ENCODE measurements around the gene SDF4.
"Not testable (repeated sequence)": the region's sequence is repeated elsewhere in the genome, so short reads cannot be mapped to it uniquely, and the experiment has no call there.

SDF4 gene

DNA sequence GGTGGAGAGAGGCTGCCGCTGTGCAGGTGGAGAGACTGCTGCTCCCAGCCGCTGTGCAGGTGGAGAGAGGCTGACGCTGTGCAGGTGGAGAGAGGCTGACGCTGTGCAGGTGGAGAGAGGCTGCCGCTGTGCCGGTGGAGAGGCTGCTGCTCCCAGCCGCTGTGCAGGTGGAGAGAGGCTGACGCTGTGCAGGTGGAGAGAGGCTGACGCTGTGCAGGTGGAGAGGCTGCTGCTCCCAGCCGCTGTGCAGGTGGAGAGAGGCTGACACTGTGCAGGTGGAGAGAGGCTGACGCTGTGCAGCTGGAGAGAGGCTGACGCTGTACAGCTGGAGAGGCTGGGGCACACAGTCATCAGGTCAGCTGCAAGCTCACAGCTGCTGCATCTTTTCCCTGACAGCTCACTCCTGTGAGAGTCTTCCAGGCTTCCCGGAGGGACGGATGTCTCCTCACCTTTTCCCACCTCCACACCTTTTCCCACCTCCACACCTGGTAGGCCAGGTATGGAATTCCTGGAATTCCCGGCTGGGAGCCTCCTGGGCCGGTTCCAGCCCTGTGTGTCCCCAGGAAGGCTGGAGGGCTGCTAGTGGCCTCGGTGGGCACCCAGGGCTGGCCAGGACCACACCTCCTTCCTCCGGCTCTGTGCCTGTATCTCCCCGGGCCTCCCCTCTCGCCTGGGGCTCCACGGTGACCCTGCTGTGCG lies 55.6 kb downstream of the SDF4 start:
- not testable (repeated sequence) for H3K36me3 Mint-ChIP-seq (ENCODE audit: low read depth); DNase-seq (ENCODE audit: low spot score); H3K4me3 Mint-ChIP-seq; H3K9me3 Mint-ChIP-seq; H3K4me1 Mint-ChIP-seq (ENCODE audit: low read depth); H3K27ac Mint-ChIP-seq
- H3K27me3 Mint-ChIP-seq (ENCODE audit: low read depth), result peaks cover 13% of the 10 kb centered on the region

DNA sequence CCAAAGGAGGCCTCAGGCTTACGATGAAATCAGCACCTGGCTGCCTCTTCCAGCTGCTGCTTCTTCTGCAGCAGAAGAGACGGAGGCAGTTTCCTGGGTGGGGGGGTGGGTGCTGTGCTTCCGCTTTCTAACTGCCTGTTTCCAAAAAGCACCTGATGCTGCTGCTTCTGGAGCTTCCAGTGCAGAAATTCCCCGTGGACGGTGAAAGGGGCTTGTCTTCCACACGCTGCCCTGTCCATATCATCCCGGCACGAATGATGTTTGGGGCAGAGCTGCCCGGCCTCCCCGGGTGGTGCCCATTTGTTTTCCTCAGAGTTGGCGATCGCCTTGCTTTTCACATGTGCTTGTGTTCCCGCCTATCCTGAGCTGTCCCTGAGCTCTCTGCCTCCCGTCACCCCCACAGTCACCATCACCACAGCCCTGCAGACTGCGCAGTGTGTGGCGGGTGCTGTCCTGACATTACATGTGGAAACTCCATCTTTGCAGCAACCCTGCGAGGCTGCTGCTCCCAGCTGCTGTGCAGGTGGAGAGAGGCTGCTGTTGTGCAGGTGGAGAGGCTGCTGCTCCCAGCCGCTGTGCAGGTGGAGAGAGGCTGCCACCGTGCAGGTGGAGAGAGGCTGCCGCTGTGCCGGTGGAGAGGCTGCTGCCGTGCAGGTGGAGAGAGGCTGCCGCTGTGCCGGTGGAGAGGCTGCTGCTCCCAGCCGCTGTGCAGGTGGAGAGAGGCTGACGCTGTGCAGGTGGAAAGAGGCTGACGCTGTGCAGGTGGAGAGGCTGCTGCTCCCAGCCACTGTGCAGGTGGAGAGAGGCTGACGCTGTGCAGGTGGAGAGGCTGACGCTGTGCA lies 56.4 kb downstream of the SDF4 start:
- Mint-ChIP-seq H3K36me3 (ENCODE audit: low read depth) (no peaks in the 10 kb centered on the region), H3K9me3 (no peaks in the 10 kb centered on the region), H3K27ac (no peak overlapping the region), H3K4me1 (ENCODE audit: low read depth) (no peaks in the 10 kb centered on the region), H3K4me3 (no peak overlapping the region), H3K27me3 (ENCODE audit: low read depth) (peaks cover 13% of the 10 kb centered on the region)
- DNase-seq (ENCODE audit: low spot score), result no peak

DNA sequence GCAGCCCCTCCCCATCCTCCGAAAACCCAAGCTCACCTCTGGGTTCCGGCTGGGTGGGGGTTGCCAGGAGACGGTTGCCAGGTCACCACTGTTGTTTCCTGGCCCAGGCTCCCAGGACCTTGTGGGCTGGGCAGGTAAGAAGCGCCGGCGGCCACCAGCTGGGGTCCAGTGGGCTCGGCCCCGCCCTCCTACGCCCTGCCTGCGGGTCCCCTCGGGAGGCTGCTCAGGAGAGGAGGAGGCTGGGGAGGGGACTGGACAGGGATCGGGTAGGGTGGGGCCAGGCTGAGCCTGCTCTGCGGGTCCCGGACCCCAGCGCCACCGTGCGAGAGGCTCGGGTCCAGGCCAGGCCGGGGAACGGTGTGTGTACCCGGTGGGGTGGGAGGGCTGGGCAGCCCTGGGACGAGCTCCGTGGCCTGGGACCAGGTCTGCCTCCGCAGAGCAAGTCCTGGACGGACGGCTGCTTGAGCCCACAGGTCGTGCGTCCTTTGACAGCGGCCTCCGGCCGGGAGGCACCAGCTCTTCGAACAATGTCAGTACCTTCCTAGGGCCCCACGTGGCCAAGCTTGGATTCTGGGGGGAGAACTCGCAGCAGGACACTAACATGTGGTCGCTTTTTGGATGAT lies 57.9 kb downstream of the SDF4 start, which contains the start of gene TTLL10:
Gene TTLL10 (plus strand): TSS at position 88 of the 623 bp plus-strand sequence. CDS start 5,336 bp downstream, outside the sequence.
- no peak within 1 kb of the TSS for H3K27ac Mint-ChIP-seq
- peaks cover 16% of the 10 kb centered on the region for H3K27me3 Mint-ChIP-seq (ENCODE audit: low read depth)
- no peaks in the 10 kb centered on the region for H3K36me3 Mint-ChIP-seq (ENCODE audit: low read depth)
- no peaks in the 10 kb centered on the region for H3K9me3 Mint-ChIP-seq
- no peak within 1 kb of the TSS for H3K4me3 Mint-ChIP-seq
- H3K4me1 Mint-ChIP-seq (ENCODE audit: low read depth), result peaks cover 4% of the 10 kb centered on the region
- no peak for DNase-seq (ENCODE audit: low spot score)

DNA sequence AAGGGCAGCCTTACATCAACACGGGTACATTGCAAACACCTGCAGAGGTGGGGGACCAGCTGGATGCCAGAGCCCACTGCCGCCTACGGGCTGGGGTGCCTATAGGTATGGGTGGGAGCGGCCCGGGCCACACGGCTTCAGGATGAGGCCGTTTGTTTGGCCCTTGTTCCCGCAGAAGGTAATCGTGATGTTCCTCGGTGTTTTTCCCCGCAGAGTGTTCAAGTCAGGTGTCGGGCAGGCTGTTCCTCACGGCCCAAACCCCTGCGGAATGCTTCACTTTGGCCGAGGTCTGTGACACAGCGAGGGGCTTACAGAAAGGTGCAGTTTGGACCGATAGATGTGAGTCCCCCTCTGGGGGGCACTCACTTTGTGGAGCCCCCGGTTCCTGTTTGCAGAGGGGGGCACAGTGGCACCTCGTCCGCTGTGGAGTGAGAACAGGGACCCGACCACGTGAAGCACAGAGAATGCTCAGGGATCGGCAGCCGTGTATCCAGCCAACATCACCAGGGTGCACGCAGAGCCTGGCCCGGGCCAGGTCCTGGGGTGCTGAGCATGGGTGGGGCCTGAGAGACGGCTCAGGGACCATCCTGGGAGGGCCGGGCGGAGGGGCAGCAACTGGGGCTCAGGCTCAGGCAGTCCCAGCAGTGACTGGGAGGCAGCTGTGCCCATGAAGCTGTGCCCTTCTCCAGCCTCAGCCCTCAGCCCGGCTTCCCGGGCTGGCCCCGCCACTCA lies 58.6 kb downstream of the SDF4 start:
- H3K27me3 Mint-ChIP-seq (ENCODE audit: low read depth), result peaks cover 16% of the 10 kb centered on the region
- H3K27ac Mint-ChIP-seq, result no peak overlapping the region
- H3K4me1 Mint-ChIP-seq (ENCODE audit: low read depth), result peaks cover 4% of the 10 kb centered on the region
- no peaks in the 10 kb centered on the region for H3K9me3 Mint-ChIP-seq
- no peak overlapping the region for H3K4me3 Mint-ChIP-seq
- no peaks in the 10 kb centered on the region for H3K36me3 Mint-ChIP-seq (ENCODE audit: low read depth)
- DNase-seq (ENCODE audit: low spot score), result no peak

DNA sequence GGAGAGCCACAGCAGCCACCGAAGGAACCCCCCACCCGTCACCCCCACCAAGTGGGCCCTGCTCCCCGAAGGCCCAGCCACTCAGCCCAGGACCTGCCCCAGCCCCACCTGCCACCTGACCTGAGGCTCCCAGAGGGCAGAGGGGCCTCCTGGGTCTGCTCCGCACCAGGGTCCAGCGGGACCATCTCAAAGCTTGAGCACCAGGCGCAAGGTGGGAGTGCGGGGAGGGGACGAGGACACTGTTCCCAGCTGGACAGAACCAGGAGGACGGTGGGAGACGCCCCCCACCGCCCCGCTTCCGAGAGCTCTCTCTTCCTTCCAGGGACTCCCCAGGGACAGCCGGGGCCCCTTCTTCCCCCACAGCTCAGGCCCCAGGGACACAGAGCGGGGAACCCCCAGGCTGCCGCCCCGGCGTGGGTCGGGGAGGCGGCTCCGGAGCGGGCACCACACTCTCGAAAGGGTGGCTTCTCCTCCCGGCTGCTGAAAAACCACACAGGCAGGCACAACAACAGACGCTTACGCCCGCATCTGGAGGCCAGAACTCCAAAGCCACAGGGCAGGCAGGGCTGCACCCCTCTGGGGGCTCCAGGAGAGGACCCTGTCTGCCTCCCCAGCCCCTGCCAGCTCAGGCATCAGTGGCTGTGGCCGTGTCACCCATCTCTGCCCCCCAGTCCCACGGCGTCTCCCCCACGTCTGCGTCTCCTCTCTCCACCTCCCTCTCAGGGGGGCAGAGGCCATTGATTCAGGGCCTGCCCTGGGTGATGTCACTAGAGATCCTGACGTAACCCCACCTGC lies 60.1 kb downstream of the SDF4 start:
- H3K27ac Mint-ChIP-seq, result peak overlapping the region; percentile 55
- no peaks in the 10 kb centered on the region for H3K9me3 Mint-ChIP-seq
- no peak for DNase-seq (ENCODE audit: low spot score)
- no peaks in the 10 kb centered on the region for H3K36me3 Mint-ChIP-seq (ENCODE audit: low read depth)
- H3K4me1 Mint-ChIP-seq (ENCODE audit: low read depth), result peaks cover 4% of the 10 kb centered on the region
- no peak overlapping the region for H3K4me3 Mint-ChIP-seq
- H3K27me3 Mint-ChIP-seq (ENCODE audit: low read depth), result peaks cover 12% of the 10 kb centered on the region

DNA sequence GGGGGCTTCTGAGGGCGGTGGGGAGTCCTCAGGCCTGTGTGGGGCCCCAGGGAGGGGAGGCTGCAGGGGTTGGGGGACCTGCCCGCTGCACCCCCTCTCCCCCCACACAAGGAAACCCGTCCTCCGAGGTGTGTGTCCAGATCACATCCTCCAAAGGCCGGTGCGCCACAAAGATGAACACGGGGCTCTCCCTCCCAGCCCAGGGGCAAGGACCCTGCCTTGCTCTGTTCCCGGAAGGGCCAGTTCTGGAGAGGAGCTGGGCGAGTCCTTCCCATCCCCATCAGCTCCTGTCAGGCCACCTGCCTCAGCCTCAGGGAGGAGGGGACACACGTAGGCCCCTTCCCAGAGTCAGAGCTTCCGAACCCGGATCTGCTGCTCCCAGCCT lies 60.6 kb downstream of the SDF4 start:
- DNase-seq (ENCODE audit: low spot score), result no peak
- Mint-ChIP-seq H3K4me3 (no peak overlapping the region), H3K27me3 (ENCODE audit: low read depth) (peaks cover 11% of the 10 kb centered on the region), H3K36me3 (ENCODE audit: low read depth) (no peaks in the 10 kb centered on the region), H3K27ac (no peak overlapping the region), H3K4me1 (ENCODE audit: low read depth) (peaks cover 4% of the 10 kb centered on the region), H3K9me3 (no peaks in the 10 kb centered on the region)

DNA sequence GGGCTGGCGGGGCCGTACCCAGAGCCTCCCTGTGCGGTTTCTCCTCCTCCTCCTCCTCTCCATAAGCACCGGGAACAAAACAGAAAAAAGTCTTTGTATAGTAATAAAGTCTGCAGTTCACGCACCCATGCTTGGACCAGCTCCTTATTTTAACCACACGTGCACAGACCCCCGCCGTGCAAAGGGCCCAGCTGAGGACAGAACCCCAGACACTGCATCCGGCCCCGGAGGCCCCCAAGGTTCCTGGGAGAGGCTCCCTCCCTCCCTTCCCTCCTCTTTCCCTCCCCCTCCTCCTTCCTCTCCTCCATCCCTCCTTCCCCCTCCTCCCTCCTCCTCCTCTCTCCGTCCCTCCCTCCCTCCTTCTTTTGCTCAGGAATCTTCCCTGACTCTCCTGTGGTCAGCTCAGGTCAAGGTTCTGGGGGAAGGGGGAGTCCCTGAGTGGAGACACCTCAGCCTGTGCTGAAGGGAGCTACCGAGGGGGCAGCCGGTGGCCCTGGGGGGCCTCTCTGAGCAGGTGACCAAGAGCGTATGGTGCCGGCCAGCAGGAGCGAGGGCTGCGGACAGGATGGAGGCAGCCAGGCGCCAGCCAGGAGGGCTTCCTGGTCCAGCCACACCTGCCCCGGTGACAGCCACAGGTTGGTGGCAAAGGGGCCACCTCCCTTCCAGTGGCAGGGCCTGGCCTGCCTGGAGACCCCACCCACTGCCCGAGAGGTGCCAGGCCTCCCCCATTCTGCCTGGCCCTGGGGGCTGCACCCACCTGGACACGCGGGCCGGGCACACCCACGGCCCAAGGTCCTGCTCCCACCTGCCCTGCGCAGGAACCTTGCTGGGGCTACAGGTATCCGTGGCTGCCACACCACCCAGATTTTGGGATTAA lies 61.3 kb downstream of the SDF4 start:
- H3K36me3 Mint-ChIP-seq (ENCODE audit: low read depth), result no peaks in the 10 kb centered on the region
- no peaks in the 10 kb centered on the region for H3K9me3 Mint-ChIP-seq
- no peak overlapping the region for H3K4me3 Mint-ChIP-seq
- peaks cover 11% of the 10 kb centered on the region for H3K27me3 Mint-ChIP-seq (ENCODE audit: low read depth)
- DNase-seq (ENCODE audit: low spot score), result no peak
- peaks cover 4% of the 10 kb centered on the region for H3K4me1 Mint-ChIP-seq (ENCODE audit: low read depth)
- no peak overlapping the region for H3K27ac Mint-ChIP-seq

DNA sequence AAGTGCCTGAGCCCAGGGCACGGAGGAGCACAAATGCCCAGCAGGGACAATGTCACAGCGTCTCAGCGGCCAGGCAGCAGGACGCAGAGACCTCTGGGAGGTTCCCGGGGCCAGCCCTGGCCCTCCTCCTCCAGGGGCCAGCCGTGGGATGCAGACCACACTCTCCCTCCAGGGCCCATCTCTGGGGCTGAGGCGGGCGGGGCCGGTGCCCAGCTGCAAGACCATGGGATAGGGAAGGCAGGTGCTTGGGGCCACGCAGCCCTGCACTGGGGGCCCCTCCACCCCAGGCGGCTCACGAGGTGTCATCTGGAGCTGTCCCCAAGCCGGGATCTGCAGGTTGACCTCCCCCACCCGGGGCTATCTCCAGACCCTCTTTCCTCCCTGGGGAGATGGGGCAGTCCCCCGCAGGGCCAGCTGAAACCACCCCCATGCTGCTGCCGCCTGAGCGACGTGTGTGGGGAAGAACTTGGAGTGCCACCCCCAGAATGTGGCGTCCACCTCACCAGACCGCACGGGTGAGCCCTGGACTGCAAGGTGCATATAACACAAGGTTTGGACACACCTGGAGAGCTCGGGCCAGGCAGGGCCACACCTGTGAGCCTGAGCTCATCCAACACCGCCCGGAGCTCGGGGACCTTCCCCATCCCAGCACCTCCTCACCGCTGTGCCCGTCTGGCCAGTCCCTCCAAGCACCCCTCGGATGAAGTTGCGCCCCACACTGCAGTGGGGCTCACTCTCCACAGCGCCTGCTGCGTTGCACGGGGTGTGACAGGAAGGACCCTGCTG lies 62.2 kb downstream of the SDF4 start:
- H3K27ac Mint-ChIP-seq, result no peak overlapping the region
- H3K4me1 Mint-ChIP-seq (ENCODE audit: low read depth), result peaks cover 4% of the 10 kb centered on the region
- no peak overlapping the region for H3K4me3 Mint-ChIP-seq
- H3K36me3 Mint-ChIP-seq (ENCODE audit: low read depth), result no peaks in the 10 kb centered on the region
- no peaks in the 10 kb centered on the region for H3K9me3 Mint-ChIP-seq
- DNase-seq (ENCODE audit: low spot score), result no peak
- H3K27me3 Mint-ChIP-seq (ENCODE audit: low read depth), result peaks cover 11% of the 10 kb centered on the region

DNA sequence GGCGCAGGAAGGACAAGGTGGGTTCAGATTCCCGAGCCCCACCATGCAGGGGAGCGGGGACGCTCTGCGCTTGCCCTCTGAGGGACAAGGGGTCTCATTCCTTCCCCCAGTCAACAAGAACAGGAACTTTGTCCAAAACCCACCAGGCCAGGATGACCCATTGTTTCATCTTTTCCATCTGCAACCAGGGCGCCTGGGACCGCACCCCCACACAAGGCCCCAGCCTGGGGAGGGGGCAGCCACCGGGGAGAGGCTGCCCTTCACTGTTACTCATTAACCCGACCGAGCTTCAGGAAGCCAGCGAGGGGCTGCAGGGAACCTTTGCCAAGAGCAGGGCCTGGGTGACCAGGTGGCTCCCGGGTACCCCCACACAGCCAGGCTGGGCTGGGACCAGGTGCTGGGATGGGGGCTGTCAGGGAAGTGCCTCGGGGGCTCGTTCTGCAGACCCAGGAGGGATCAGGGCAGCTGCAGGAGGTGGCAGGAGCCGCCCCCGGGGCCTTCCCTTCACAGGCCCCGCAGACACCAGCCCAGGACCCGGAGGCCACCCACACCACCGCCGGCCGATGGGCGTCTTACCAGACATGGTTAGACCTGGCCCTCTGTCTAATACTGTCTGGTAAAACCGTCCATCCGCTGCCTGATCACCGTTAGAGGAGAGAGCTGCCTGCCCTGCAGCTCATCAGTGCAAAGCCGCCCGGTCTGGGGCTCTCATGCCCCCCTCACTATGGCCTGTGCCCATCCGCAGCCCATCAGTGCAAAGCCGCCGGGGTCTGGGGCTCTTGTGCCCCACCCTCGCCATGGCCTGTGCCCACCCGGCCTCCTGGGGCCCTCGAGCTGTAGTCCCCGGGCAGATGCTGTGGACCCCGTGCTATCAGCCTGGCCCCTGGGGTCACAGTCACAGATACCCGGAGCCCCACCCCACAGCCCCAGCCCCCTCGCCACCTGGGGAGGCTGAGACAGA lies 63.1 kb downstream of the SDF4 start:
- Mint-ChIP-seq H3K27me3 (ENCODE audit: low read depth) (peaks cover 10% of the 10 kb centered on the region), H3K4me1 (ENCODE audit: low read depth) (peaks cover 4% of the 10 kb centered on the region), H3K27ac (no peak overlapping the region), H3K36me3 (ENCODE audit: low read depth) (no peaks in the 10 kb centered on the region), H3K4me3 (no peak overlapping the region), H3K9me3 (no peaks in the 10 kb centered on the region)
- DNase-seq (ENCODE audit: low spot score), result no peak

DNA sequence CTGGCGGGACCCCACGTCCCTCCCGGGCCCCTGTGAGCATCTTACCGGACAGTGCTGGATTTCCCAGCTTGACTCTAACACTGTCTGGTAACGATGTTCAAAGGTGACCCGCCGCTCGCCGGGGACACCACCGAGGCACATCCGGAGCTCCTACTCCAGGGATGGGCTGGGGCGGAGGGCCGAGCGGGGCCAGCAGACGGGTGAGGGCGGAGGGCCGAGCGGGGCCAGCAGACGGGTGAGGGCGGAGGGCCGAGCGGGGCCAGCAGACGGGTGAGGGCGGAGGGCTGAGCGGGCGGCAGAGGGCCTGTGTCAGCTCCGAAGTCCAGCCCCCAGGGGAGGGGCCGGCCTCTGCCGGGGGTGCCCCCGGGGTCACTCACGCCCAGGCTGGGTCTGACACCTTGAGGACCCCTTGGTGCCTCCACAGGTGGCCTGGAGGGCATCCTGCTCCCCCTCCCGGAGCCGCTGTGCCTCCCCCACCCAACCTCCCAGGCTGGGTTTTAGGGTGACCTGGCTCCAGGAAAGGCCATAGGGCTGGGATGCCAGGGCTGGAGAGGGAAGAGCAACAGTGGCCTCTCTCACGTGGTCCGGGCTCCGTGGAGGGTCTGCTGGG lies 63.9 kb downstream of the SDF4 start:
- Mint-ChIP-seq H3K27ac (no peak overlapping the region), H3K4me1 (ENCODE audit: low read depth) (peaks cover 4% of the 10 kb centered on the region), H3K9me3 (no peaks in the 10 kb centered on the region), H3K36me3 (ENCODE audit: low read depth) (no peaks in the 10 kb centered on the region), H3K4me3 (no peak overlapping the region), H3K27me3 (ENCODE audit: low read depth) (peaks cover 10% of the 10 kb centered on the region)
- no peak for DNase-seq (ENCODE audit: low spot score)

DNA sequence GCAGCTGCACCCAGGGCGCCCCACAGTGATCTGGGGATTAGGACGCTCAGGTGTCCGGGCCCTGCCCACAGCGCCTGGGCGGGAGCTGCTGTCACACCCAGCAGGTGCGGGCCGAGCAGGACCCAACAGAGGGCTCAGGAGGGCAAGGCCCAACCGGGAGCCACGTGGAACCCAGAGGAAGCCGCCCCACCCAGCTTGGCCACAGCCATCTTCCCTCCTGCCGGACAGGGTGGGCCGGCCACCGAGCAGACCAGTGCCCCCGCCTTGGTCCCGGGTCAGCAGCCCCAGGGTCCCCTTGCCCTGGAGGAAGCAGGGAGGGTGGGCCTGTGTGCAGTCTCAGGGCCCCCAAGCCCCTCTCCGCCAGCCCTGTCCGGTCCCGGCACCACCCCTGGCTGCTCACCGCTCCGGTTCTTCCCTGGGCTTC lies 64.4 kb downstream of the SDF4 start:
- peaks cover 4% of the 10 kb centered on the region for H3K4me1 Mint-ChIP-seq (ENCODE audit: low read depth)
- no peak overlapping the region for H3K27ac Mint-ChIP-seq
- H3K36me3 Mint-ChIP-seq (ENCODE audit: low read depth), result no peaks in the 10 kb centered on the region
- no peak for DNase-seq (ENCODE audit: low spot score)
- H3K27me3 Mint-ChIP-seq (ENCODE audit: low read depth), result peaks cover 10% of the 10 kb centered on the region
- no peak overlapping the region for H3K4me3 Mint-ChIP-seq
- H3K9me3 Mint-ChIP-seq, result no peaks in the 10 kb centered on the region

Data from T-helper 2 cell treated with Interferon-gamma antibody and Interleukin-4, amounts not matched to agents 5 μg/mL and 100 μg/mL, for 36 hours (primary cell).